Mononuclear cell (primary cell): ENCODE data around the gene SLC8B1. TPM values are rescaled to one million over a fixed set of nuclear protein-coding genes. Genes with fewer than 3 reads are reported as not detected.
A peak's percentile ranks its signal among the peaks of the same experiment; 100 is the strongest.

Experiments used
- H3K27me3 ChIP-seq: 2 replicates; pipeline ENCODE4 v1.6.0; 2011; ENCODE audit warnings: low read length, control low read depth; ENCODE audit not compliant: insufficient read depth
- H3K4me1 ChIP-seq: 2 replicates; pipeline ENCODE4 v1.5.1; 2011; ENCODE audit warnings: mild to moderate bottlenecking, low read length, control low read depth; ENCODE audit not compliant: insufficient read depth
- H3K4me3 ChIP-seq: 2 replicates; pipeline ENCODE4 v1.5.1; 2011; ENCODE audit warnings: mild to moderate bottlenecking, low read length, moderate library complexity
- H3K9me3 ChIP-seq: 2 replicates; pipeline ENCODE4 v1.5.1; 2011; ENCODE audit warnings: low read depth, mild to moderate bottlenecking, control low read depth, low read length
- total RNA-seq: library from RNA; depleted of rRNA; stranded (reverse); fragments of >200 nt; gene quantifications from one replicate; pipeline ENCODE4 v1.2.3, GENCODE V29; 2012

Gene SLC8B1
- 51.2 TPM for total RNA-seq

DNA sequence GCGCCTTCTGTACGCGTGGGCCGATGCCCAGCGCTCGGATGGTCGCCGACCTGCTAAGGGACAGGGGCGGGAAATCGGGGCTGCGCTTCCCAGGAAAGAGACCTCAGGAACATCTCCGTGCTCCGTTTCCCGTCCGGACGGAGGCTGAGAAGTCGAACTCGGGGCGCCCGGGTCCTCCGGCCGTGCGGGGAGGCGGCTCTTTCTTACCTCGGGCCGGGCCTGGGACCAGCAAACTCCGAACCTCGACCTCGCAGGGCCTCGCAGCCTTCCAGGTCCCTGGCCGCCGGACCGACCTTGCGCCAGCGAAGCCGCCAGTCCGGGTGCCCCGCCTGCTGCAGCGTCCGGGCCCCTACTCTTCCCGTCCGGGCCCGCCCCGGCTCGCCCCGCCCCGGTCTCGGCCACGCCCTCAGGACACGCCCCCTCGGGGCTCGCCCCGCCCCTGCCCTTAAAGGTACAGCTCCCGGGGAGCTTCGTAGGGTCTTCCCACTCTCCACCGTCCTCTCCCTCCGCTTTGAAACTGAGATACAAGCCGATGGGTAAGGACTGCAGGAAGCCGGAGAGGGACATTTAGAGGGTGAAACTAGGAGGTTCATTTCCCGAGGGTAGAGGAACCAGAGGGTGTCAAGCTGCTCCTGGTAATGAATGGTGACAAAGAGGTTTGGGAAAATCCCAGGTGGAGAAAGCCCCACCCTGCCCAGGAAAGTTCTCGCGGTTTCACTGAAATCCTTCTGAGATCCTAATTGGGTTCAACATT is at the start of gene SLC8B1:
TSS of gene SLC8B1 (minus strand) at position 324 of the 754 bp plus-strand sequence. CDS start 2,231 bp downstream, outside the sequence.
- peak within 1 kb of the TSS; percentile 93 for H3K4me3 ChIP-seq
- H3K9me3 ChIP-seq, result no peaks in the 10 kb centered on the region
- peaks cover 42% of the 10 kb centered on the region for H3K4me1 ChIP-seq

DNA sequence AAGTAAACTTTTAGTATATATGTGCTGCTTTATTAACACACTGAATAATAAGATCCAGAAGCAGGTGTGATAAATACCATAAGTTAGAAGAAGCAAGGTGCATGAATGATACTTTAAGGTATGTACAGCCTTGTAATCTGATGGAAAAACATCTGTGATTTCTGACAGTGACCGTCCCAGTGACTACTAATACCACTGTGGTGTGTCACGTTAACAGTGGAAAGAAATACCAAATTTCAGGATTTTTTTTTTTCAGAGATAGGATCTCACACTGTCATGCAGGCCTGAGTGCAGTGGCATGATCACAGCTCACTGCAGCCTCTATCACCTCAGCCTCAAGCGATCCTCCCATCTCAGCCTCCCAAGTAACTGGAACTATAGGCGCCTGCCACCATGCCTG is 47.3 kb upstream of the SLC8B1 start:
- Histone ChIP-seq H3K4me1 (no peaks in the 10 kb centered on the region), H3K9me3 (no peaks in the 10 kb centered on the region), H3K4me3 (no peak overlapping the region), H3K27me3 (no peaks in the 10 kb centered on the region)

More for the DNA sequence above, at the start of gene SLC8B1:
- H3K27me3 ChIP-seq, result no peaks in the 10 kb centered on the region

DNA sequence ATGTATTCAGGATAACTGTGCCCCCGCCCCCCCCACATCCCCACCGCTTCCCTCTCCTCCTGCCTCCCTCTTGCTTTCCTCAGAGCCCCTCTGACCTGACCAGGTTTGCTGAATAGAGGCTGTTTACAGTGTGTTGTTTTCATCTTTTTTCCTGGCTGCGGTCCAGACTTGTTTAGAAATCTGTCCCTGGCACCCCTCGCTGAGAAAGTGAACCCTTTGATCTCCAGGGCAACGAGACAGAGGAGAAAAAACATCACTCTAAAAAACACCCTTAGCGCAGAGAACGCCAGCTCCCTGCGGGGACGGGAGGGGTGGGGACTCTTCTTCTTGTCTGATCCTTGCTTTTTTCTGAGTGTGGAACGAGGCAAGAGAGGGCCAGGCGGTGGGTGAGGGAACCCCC is 46.3 kb upstream of the SLC8B1 start:
- Histone ChIP-seq H3K4me1 (no peaks in the 10 kb centered on the region), H3K27me3 (no peaks in the 10 kb centered on the region), H3K9me3 (no peaks in the 10 kb centered on the region), H3K4me3 (no peak overlapping the region)

GRCh38 chr12:113378291-113378690 is 43.4 kb upstream of the SLC8B1 start:
- Histone ChIP-seq H3K4me1 (no peaks in the 10 kb centered on the region), H3K27me3 (no peaks in the 10 kb centered on the region), H3K9me3 (no peaks in the 10 kb centered on the region), H3K4me3 (no peak overlapping the region)

DNA sequence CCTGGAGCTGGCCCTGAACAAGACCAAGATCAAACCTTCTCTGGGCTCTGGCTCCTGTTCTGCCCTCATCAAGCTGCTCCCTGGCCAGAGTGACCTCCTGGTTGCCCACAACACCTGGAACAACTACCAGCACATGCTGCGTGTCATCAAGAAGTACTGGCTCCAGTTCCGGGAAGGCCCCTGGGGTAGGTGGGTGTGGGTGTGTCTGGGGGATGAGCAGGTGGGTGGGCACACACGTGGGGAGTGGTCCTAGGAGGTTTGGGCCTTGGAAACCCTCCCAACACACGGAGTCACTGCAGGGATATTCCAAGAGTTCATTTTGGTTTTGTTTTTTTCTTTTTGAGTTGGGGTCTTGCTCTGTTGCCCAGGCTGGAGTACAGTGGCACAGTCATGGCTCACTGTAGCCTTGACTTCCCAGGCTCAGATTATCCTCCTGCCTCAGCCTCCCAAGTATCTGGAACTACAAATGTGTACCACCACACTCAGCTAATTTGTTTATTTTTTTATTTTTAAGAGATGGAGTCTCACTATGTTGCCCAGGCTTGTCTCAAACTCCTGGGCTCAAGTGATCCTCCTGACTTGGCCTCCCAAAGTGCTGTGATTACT is 40.0 kb upstream of the SLC8B1 start:
- H3K9me3 ChIP-seq, result no peaks in the 10 kb centered on the region
- H3K4me1 ChIP-seq, result peaks cover 3% of the 10 kb centered on the region
- H3K27me3 ChIP-seq, result no peaks in the 10 kb centered on the region
- no peak overlapping the region for H3K4me3 ChIP-seq

DNA sequence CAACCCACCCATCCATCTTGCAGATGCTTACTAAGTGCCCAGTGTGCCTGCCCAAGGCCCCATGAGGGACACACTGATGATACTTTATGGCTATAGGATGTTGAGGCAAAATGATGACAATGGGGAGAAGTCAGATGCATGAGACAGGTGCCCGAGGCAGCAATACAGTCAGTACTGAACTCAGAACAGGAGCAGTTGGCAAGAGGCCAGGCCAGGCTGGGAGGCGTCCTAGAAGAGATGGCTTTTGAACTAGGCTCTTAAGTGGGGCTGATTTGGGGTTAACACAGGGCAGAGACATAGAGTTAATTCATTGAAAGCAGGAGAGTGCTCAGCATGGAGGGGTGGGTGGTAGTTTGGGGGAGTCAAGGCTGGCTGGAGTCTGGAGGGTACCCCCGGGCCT is 39.1 kb upstream of the SLC8B1 start:
- Histone ChIP-seq H3K4me3 (no peak overlapping the region), H3K4me1 (peaks cover 8% of the 10 kb centered on the region), H3K9me3 (no peaks in the 10 kb centered on the region), H3K27me3 (no peaks in the 10 kb centered on the region)

DNA sequence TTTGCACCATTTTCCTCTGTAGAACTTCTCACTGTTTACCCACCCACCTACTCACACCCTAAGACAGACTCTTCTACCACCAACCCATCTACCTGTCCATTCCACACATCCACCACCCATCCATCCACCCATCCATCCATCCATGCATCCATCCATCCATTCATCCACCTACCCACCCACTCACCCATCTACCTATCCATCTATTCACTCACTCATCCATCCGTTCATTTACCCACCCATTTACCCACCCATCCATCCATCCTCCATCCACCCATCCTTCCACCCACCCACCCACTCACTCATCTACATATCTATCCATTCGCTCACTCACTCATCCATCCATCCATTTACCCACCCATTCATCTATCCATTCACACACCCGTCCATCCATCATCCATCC is 38.5 kb upstream of the SLC8B1 start:
- Histone ChIP-seq H3K9me3 (no peaks in the 10 kb centered on the region), H3K27me3 (no peaks in the 10 kb centered on the region)

DNA sequence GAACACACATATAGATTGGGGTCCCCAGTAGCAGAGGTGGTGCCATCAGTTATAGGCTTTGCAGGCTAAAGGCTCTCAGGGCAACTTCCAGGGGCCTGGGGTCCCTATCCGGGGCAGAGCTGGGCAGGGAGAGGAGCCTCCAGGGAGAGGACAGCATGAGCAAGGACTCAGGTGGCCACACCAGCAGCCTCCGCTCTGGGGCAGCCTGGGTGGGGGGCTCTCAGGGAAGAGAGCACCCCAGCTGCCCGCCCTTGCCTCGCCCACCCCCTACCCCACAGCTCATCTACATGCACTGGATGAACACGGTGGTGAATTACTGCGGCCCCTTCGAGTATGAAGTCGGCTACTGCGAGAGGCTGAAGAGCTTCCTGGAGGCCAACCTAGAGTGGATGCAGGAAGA is 37.5 kb upstream of the SLC8B1 start:
- no peak overlapping the region for H3K4me3 ChIP-seq
- no peaks in the 10 kb centered on the region for H3K9me3 ChIP-seq
- no peaks in the 10 kb centered on the region for H3K27me3 ChIP-seq
- peaks cover 8% of the 10 kb centered on the region for H3K4me1 ChIP-seq

More for the DNA sequence above, 38.5 kb upstream of the SLC8B1 start:
- H3K4me3 ChIP-seq, result no peak overlapping the region
- peaks cover 8% of the 10 kb centered on the region for H3K4me1 ChIP-seq

GRCh38 chr12:113371808-113372207 is 36.9 kb upstream of the SLC8B1 start:
- H3K27me3 ChIP-seq, result no peaks in the 10 kb centered on the region
- H3K9me3 ChIP-seq, result no peaks in the 10 kb centered on the region
- H3K4me1 ChIP-seq, result peaks cover 8% of the 10 kb centered on the region
- no peak overlapping the region for H3K4me3 ChIP-seq

DNA sequence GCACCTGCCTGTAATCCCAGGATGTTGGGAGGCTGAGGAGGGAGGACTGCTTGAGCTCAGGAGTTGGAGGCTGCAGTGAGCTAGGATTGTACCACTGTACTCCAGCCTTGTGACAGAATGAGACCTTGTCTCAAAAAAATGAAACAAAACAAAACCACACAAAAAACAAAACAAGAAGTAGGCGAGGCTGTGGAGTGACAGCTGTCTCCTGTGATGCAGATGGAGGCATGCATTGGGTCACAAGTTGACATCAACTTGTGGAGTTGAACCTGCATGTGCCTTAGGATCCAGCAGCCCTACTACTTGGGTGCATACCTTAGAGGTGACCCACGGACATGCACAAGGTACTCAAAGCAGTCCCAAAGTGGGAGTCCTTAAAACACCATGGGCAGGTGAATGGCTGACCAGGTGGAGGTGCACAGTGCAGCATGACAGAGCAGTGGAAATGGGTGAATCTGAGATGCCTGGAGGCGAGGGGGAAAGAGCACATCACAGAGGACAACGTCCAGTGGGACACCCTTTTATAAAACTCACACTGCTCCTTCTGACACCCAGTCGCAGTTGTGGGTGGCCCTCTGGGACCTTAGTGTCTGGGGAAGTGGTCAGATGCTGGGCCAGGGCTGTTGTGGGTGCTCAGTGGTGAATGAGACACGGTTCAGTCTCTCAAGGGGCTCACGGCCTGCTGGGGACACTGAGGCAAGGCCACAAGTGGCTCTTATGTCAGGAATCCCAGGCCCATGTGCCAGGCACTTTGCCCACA is 36.2 kb upstream of the SLC8B1 start:
- peaks cover 8% of the 10 kb centered on the region for H3K4me1 ChIP-seq
- H3K4me3 ChIP-seq, result no peak overlapping the region
- no peaks in the 10 kb centered on the region for H3K27me3 ChIP-seq
- H3K9me3 ChIP-seq, result no peaks in the 10 kb centered on the region

- H3K9me3 ChIP-seq, result no peaks in the 10 kb centered on the region
- no peak overlapping the region for H3K4me3 ChIP-seq
- H3K27me3 ChIP-seq, result no peaks in the 10 kb centered on the region
- peaks cover 8% of the 10 kb centered on the region for H3K4me1 ChIP-seq
These were observed 34.6 kb upstream of the SLC8B1 start for GRCh38 chr12:113369391-113369985.

DNA sequence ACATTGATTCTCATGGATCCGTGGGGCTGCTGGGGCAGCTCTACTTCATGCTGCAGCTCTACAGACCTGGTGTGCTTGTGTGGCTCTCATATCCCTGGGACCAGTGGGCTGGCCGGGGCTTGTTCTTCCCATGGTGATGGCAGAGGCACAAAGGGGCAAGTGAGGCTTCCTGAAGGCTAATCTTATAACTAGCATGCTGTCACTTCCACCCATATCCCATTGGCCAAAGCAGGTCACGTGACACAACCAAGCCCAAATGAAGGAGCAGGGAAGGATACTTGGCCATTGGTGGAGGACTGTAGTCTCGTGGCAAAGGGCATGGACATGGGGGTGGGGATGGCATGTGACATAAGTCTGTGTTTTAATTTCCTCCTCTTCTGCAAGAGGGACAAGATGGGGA is 33.4 kb upstream of the SLC8B1 start:
- Histone ChIP-seq H3K4me3 (no peak overlapping the region), H3K9me3 (no peaks in the 10 kb centered on the region), H3K4me1 (peaks cover 8% of the 10 kb centered on the region), H3K27me3 (no peaks in the 10 kb centered on the region)

- Histone ChIP-seq H3K9me3 (no peaks in the 10 kb centered on the region), H3K4me3 (no peak overlapping the region), H3K4me1 (peaks cover 13% of the 10 kb centered on the region), H3K27me3 (no peaks in the 10 kb centered on the region)
These were observed 31.9 kb upstream of the SLC8B1 start for GRCh38 chr12:113366827-113367226.

GRCh38 chr12:113365639-113366395 is 30.9 kb upstream of the SLC8B1 start:
- peaks cover 17% of the 10 kb centered on the region for H3K4me1 ChIP-seq
- H3K4me3 ChIP-seq, result no peak overlapping the region
- no peaks in the 10 kb centered on the region for H3K27me3 ChIP-seq
- H3K9me3 ChIP-seq, result no peaks in the 10 kb centered on the region
